GM12878 (cell line): ENCODE results near the gene SLC1A2. TPM values are rescaled to one million over a fixed set of nuclear protein-coding genes. Genes with fewer than 3 reads are reported as not detected.
A peak's percentile ranks its signal among the peaks of the same experiment; 100 is the strongest.

Experiments used
- ATAC-seq: fragments of 200-7000 bp; cut with Tn5 transposase; 3 replicates; pipeline ENCODE4 v1.9.1; 2020; ENCODE audit warnings: mild to moderate bottlenecking, moderate library complexity
- BruUV-seq: library from RNA; stranded (reverse); fragments of 400-500 nt; replicated peaks from 2 replicates; lab custom pipeline; 2021; lab: Mats Ljungman, UMichigan
- CTCF ChIA-PET: fragments of 300-600 bp; sonication (Branson Sonifier 250); formaldehyde crosslinking; extraction: SDS; loops from one replicate; lab custom pipeline; 2021; ENCODE audit warnings: inconsistent platforms; lab: Yijun Ruan, JAX
- POLR2A ChIA-PET: fragments of 350-600 bp; formaldehyde crosslinking; extraction: SDS; loops from one replicate; lab custom pipeline; 2021; ENCODE audit warnings: inconsistent platforms; lab: Charles Lee
- RAD21 ChIA-PET: fragments of 300-600 bp; sonication (Branson Sonifier 250); formaldehyde crosslinking; loops from one replicate; lab custom pipeline; 2023; ENCODE audit warnings: antibody characterized with exemption; ENCODE audit not compliant: unreplicated experiment; lab: Charles Lee
- SMC1A ChIA-PET: fragments of 300-600 bp; sonication (Branson Sonifier 250); formaldehyde crosslinking; loops from one replicate; lab custom pipeline; 2023; ENCODE audit not compliant: unreplicated experiment, uncharacterized antibody; lab: Charles Lee
- DNase-seq: peaks from one replicate; pipeline ENCODE4 v3.0.0-alpha.2; 2011; ENCODE audit warnings: low read depth, low spot score
- FAIRE-seq: peaks from 3 replicates; lab custom pipeline; 2011; peaks lifted over from hg19 to GRCh38; lab: Jason Lieb, UNC
- H2AFZ ChIP-seq: 2 replicates; pipeline ENCODE4 v1.6.0; 2011; ENCODE audit warnings: low read depth, low read length, control low read depth; ENCODE audit not compliant: control insufficient read depth
- H3K27ac ChIP-seq: 2 replicates; pipeline ENCODE4 v1.5.1; 2011; ENCODE audit warnings: control low read depth; ENCODE audit not compliant: control insufficient read depth, insufficient read depth
- H3K27me3 ChIP-seq, 2 experiments: replicated peaks in 1 of 2; 2 replicates each; pipeline versions ENCODE4 v1.6.0 to v1.6.1; 2011; ENCODE audit warnings: low read length in 1 of 2; ENCODE audit not compliant: control insufficient read depth in 2 of 2, insufficient read depth in 2 of 2
- H3K36me3 ChIP-seq, 2 experiments: 2 replicates each; pipeline ENCODE4 v1.5.1; 2011; ENCODE audit warnings: low read length in 1 of 2; ENCODE audit not compliant: control insufficient read depth in 2 of 2, insufficient read depth in 2 of 2
- H3K4me1 ChIP-seq: 2 replicates; pipeline ENCODE4 v1.6.1; 2011; ENCODE audit warnings: mild to moderate bottlenecking, low read length, moderate library complexity, mixed read lengths; ENCODE audit not compliant: control insufficient read depth, insufficient read depth
- H3K4me2 ChIP-seq: 2 replicates; pipeline ENCODE4 v1.6.0; 2011; ENCODE audit warnings: control low read depth; ENCODE audit not compliant: control insufficient read depth, insufficient read depth
- H3K4me3 ChIP-seq: fragments of 200-600 bp; sonication (generic); 2 replicates; pipeline ENCODE4 v1.5.1; 2016
- H3K79me2 ChIP-seq: 2 replicates; pipeline ENCODE4 v1.6.0; 2011; ENCODE audit warnings: low read length; ENCODE audit not compliant: control insufficient read depth, insufficient read depth
- H3K9ac ChIP-seq: 2 replicates; pipeline ENCODE4 v1.8.0; 2011; ENCODE audit warnings: low read length, control low read depth, mixed read lengths; ENCODE audit not compliant: control insufficient read depth, insufficient read depth
- H3K9me3 ChIP-seq: replicated peaks from 3 replicates; pipeline ENCODE4 v1.5.1; 2011; ENCODE audit warnings: mild to moderate bottlenecking, low read length; ENCODE audit not compliant: control insufficient read depth, insufficient read depth
- H4K20me1 ChIP-seq: 2 replicates; pipeline ENCODE4 v1.6.0; 2011; ENCODE audit not compliant: control insufficient read depth, insufficient read depth
- ASH2L ChIP-seq: fragments of 300-600, 200-600 bp; sonication (generic); IDR thresholded peaks from 2 replicates; pipeline ENCODE4 v1.6.1; 2017; ENCODE audit warnings: low read depth, mild to moderate bottlenecking, borderline replicate concordance
- ATF2 ChIP-seq: IDR thresholded peaks from 2 replicates; pipeline ENCODE4 v1.6.1; 2012; ENCODE audit warnings: low read length, inconsistent platforms
- BRCA1 ChIP-seq: IDR thresholded peaks from 2 replicates; pipeline ENCODE4 v1.6.1; 2011; ENCODE audit warnings: low read depth, low read length, improper control_type of control experiment
- MTA2 ChIP-seq: fragments of 450-650 bp; IDR thresholded peaks from 2 replicates; pipeline ENCODE4 v1.6.1; 2016; ENCODE audit warnings: low read depth, mild to moderate bottlenecking, moderate library complexity
- NR2C1 ChIP-seq: fragments of 450-650 bp; IDR thresholded peaks from 2 replicates; pipeline ENCODE4 v1.6.1; 2017; ENCODE audit warnings: antibody characterized with exemption, mild to moderate bottlenecking, moderate library complexity
- PML ChIP-seq: IDR thresholded peaks from 2 replicates; pipeline ENCODE4 v1.6.1; 2012; ENCODE audit warnings: low read length, inconsistent platforms
- RCOR1 ChIP-seq: conservative IDR thresholded peaks from 2 replicates; pipeline ENCODE4 v1.6.1; 2012; ENCODE audit warnings: low read depth, low read length, improper control_type of control experiment
- SIN3A ChIP-seq: IDR thresholded peaks from 2 replicates; pipeline ENCODE4 v1.6.1; 2012; ENCODE audit warnings: low read depth, low read length, improper control_type of control experiment
- SRF ChIP-seq, 2 experiments: IDR thresholded peaks; 2 replicates each; pipeline ENCODE4 v1.6.1; 2011; ENCODE audit warnings: low read depth in 2 of 2, low read length in 2 of 2, mild to moderate bottlenecking in 1 of 2, moderate library complexity in 1 of 2
- YY1 ChIP-seq: IDR thresholded peaks from 2 replicates; pipeline ENCODE4 v1.6.1; 2011; ENCODE audit warnings: low read depth, mild to moderate bottlenecking, low read length
- ZNF384 ChIP-seq: IDR thresholded peaks from 2 replicates; pipeline ENCODE4 v1.6.1; 2012; ENCODE audit warnings: low read depth, mild to moderate bottlenecking, low read length, improper control_type of control experiment, borderline replicate concordance
- WGBS: methylation state at CpG from one replicate; pipeline ENCODE4 v1.1.6; 2016; ENCODE audit warnings: low lambda C conversion rate; ENCODE audit not compliant: insufficient replicate concordance, insufficient coverage; ENCODE audit errors: missing lambda C conversion rate; 5-methylcytosine and 5-hydroxymethylcytosine counted together
- in situ Hi-C: fragments of 300-500 bp; cut with MboI; formaldehyde crosslinking; loops from 9 replicates; pipeline ENCODE4 v1.14.3; 2018; ENCODE audit warnings: mixed read lengths
- intact Hi-C: fragments of 100-400 bp; cut with micrococcal nuclease; formaldehyde crosslinking; loops from one replicate; pipeline ENCODE4 v1.14.2; 2022; ENCODE audit not compliant: unreplicated experiment
- polyA plus RNA-seq, 11 experiments: library from polyadenylated mRNA; depleted of rRNA in 4 of 11; unstranded in 6 of 11; stranded (reverse) in 5 of 11; fragments of >200 nt; fragmentation: Nextera tagmentation in 4 of 11; fragmentation: Illumina TruSeq in 1 of 11; extraction: Ambion mirVana in 4 of 11; extraction: Trizol in 1 of 11; gene quantifications; 1 replicate in 1 of 11; 2 replicates in 10 of 11; pipeline versions ENCODE4 v1.2.1 to v1.2.3, GENCODE V29; 2011 to 2016; ENCODE audit warnings: inconsistent platforms in 2 of 11, missing spikeins in 2 of 11, low read depth in 1 of 11
- total RNA-seq, 4 experiments: library from RNA; depleted of rRNA in 3 of 4; stranded (reverse); fragments of >200 nt in 3 of 4; fragmentation: Illumina TruSeq in 1 of 4; extraction: Trizol in 1 of 4; gene quantifications; 2 replicates each; pipeline versions ENCODE4 v1.2.1 to v1.2.3, GENCODE V29; 2013 to 2021
- TF ChIP-seq, protein P1 (sequence below): IDR thresholded peaks from 2 replicates; pipeline ENCODE4 v1.6.1; 2011; ENCODE audit warnings: borderline replicate concordance, low read depth, mild to moderate bottlenecking, moderate library complexity, low read length; ENCODE audit not compliant: insufficient read depth, poor library complexity, severe bottlenecking
- TF ChIP-seq, protein P2 (sequence below): fragments of 450-650 bp; IDR thresholded peaks from 2 replicates; pipeline ENCODE4 v1.6.1; 2014; ENCODE audit warnings: mild to moderate bottlenecking

SLC1A2 gene
- total and polyA plus RNA-seq, 10 of the 15 experiments (the other 5 are each of a cell fraction or from before 2014, with no cell fraction given): 0.01 to 0.84 (median 0.22) TPM; not detected in 1

DNA sequence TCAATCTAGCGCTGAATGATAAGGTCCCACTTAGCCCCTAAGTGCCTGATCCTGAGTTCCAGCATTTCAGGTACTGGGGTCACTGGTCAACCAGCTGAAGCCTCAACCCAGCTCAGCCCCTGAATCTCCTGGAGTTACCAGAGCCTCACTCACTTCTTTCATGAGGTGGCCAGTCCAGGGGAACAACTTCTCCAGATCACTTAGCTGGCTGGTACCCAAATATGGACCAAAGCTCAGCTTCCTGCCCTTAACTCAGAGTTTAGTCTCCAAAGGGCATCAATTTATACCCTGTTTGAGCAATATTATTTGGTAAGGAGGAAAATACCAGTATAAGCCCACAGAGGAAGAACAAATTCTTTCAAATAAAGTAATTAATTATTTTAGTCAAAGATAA is 105.6 kb downstream of the SLC1A2 start:
- POLR2A ChIA-PET: interaction anchor here (1.0 to 1.4 kb wide), 4 partner anchors 16 to 34 kb away, joined by 3 to 4 read pairs (median 4); no protein-coding TSS in a partner anchor

More for the DNA sequence above, 105.6 kb downstream of the SLC1A2 start:
- intact Hi-C loops: loop anchor here (2.0 kb wide), 1 partner anchor 77 kb away; no protein-coding TSS in a partner anchor
- ATAC-seq: no peak; the same call in 1 of the 3 replicates
- in situ Hi-C loops: no loop called here
- ChIA-PET RAD21 (interaction anchor here (0.7 to 5.0 kb wide), 18 partner anchors 10 to 314 kb away, joined by 3 to 36 read pairs (median 4); no protein-coding TSS in a partner anchor), CTCF (interaction anchor here (0.9 to 4.7 kb wide), 8 partner anchors 9 to 389 kb away, joined by 3 to 27 read pairs (median 3); no protein-coding TSS in a partner anchor), SMC1A (interaction anchor here (0.7 to 2.8 kb wide), 19 partner anchors 9 to 319 kb away, joined by 3 to 24 read pairs (median 4); no protein-coding TSS in a partner anchor)
- Histone ChIP-seq H3K4me1 (peaks cover 34% of the 10 kb centered on the region), H3K4me3 (0 out of 2 replicates have a peak overlapping the region, but pooled peaks have one; percentile 24), H3K4me2 (peak overlapping the region; percentile 78), H3K79me2 (no peaks in the 10 kb centered on the region), H4K20me1 (no peaks in the 10 kb centered on the region), H3K27me3 (no peaks in the 10 kb centered on the region), H2AFZ (peak overlapping the region; percentile 44), H3K27ac (peak overlapping the region; percentile 76), H3K9me3 (no peaks in the 10 kb centered on the region), H3K9ac (peak overlapping the region; percentile 17; the same call in 1 of the 2 replicates), H3K36me3 (no peaks in the 10 kb centered on the region)
- no TSS peak for BruUV-seq
- DNase-seq: no peak
- whole genome bisulfite sequencing: 0% methylated on average over 1 of the region's 1 CpG
- TF ChIP-seq, protein P1, sequence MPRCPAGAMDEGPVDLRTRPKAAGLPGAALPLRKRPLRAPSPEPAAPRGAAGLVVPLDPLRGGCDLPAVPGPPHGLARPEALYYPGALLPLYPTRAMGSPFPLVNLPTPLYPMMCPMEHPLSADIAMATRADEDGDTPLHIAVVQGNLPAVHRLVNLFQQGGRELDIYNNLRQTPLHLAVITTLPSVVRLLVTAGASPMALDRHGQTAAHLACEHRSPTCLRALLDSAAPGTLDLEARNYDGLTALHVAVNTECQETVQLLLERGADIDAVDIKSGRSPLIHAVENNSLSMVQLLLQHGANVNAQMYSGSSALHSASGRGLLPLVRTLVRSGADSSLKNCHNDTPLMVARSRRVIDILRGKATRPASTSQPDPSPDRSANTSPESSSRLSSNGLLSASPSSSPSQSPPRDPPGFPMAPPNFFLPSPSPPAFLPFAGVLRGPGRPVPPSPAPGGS: no peak
- TF ChIP-seq BRCA1 (no peak), SRF (IDR thresholded peaks at IDR 0.05; ENCODE audit: low read depth in 2 of 2, low read length in 2 of 2) (peak in 1 of 2 experiments; percentile 58; a peak in 1 of 4 replicates), ZNF384 (no peak), RCOR1 (peak; percentile 59; the same call in 1 of the 2 replicates), ATF2 (no peak), NR2C1 (no peak), MTA2 (no peak), YY1 (0 out of 2 replicates have a peak, but pooled peaks have one; percentile 4), SIN3A (no peak), PML (0 out of 2 replicates have a peak, but pooled peaks have one; percentile 13), ASH2L (no peak)
- TF ChIP-seq, protein P2, sequence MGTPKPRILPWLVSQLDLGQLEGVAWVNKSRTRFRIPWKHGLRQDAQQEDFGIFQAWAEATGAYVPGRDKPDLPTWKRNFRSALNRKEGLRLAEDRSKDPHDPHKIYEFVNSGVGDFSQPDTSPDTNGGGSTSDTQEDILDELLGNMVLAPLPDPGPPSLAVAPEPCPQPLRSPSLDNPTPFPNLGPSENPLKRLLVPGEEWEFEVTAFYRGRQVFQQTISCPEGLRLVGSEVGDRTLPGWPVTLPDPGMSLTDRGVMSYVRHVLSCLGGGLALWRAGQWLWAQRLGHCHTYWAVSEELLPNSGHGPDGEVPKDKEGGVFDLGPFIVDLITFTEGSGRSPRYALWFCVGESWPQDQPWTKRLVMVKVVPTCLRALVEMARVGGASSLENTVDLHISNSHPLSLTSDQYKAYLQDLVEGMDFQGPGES: no peak
- no peak for FAIRE-seq
